Sigmoid colon (tissue), 3 donors: ENCODE results near the gene CRYGS.

Experiments
- CTCF ChIP-seq, 4 experiments: fragments of 450-650 bp in 3 of 4; fragments of 200-600 bp in 1 of 4; IDR thresholded peaks; one replicate each; pipeline ENCODE4 v1.5.1; 2016 to 2019; ENCODE audit warnings: antibody characterized with exemption in 4 of 4, mild to moderate bottlenecking in 3 of 4, moderate library complexity in 2 of 4
- POLR2A ChIP-seq, 2 donors: fragments of 450-650 bp; IDR thresholded peaks; one replicate each; pipeline ENCODE4 v1.6.1; 2016; ENCODE audit warnings: antibody characterized with exemption in 2 of 2, mild to moderate bottlenecking in 2 of 2, moderate library complexity in 2 of 2

- TF ChIP-seq CTCF (IDR thresholded peaks at IDR 0.05) (no peak), POLR2A (IDR thresholded peaks at IDR 0.05) (no peak)
Measured at GRCh38 chr3:186552408-186553031, 8.3 kb upstream of the CRYGS start.
